Neuron (in vitro differentiated cells): ENCODE results near the gene ITPR1.

ENCODE experiments used
- H2AFZ ChIP-seq: one replicate; pipeline ENCODE4 v1.6.1; 2013; ENCODE audit warnings: low read depth, mild to moderate bottlenecking, inconsistent platforms, low read length, moderate library complexity
- H3K27me3 ChIP-seq: one replicate; pipeline ENCODE4 v1.6.1; 2013; ENCODE audit warnings: low read length; ENCODE audit not compliant: insufficient read depth
- H3K36me3 ChIP-seq: one replicate; pipeline ENCODE4 v1.6.1; 2013; ENCODE audit warnings: low read length; ENCODE audit not compliant: insufficient read depth
- H3K4me1 ChIP-seq: one replicate; pipeline ENCODE4 v1.6.1; 2013; ENCODE audit warnings: low read length; ENCODE audit not compliant: insufficient read depth
- H3K4me3 ChIP-seq: 2 replicates; pipeline ENCODE4 v1.5.1; 2013; ENCODE audit warnings: mild to moderate bottlenecking, low read length, moderate library complexity
- H3K9me3 ChIP-seq: one replicate; pipeline ENCODE4 v1.6.1; 2013; ENCODE audit warnings: low read length

The ITPR1 gene

GRCh38 chr3:4495294-4496086 lies 2.3 kb downstream of the ITPR1 start:
- Histone ChIP-seq H3K9me3 (no peaks in the 10 kb centered on the region), H2AFZ (no peak overlapping the region), H3K27me3 (peaks cover 23% of the 10 kb centered on the region), H3K36me3 (no peaks in the 10 kb centered on the region), H3K4me1 (peaks cover 15% of the 10 kb centered on the region), H3K4me3 (no peak overlapping the region)

- H3K27me3 ChIP-seq = peaks cover 22% of the 10 kb centered on the region
- no peaks in the 10 kb centered on the region for H3K36me3 ChIP-seq
Measured at GRCh38 chr3:4496087-4496452, 2.9 kb downstream of the ITPR1 start.

GRCh38 chr3:4497005-4497692 lies 4.0 kb downstream of the ITPR1 start:
- Histone ChIP-seq H3K9me3 (no peaks in the 10 kb centered on the region), H3K4me3 (no peak overlapping the region), H3K36me3 (no peaks in the 10 kb centered on the region), H3K4me1 (peaks cover 12% of the 10 kb centered on the region), H3K27me3 (peaks cover 19% of the 10 kb centered on the region), H2AFZ (no peak overlapping the region)

More at GRCh38 chr3:4496087-4496452, 2.9 kb downstream of the ITPR1 start:
- no peaks in the 10 kb centered on the region for H3K9me3 ChIP-seq
- no peak overlapping the region for H3K4me3 ChIP-seq
- no peak overlapping the region for H2AFZ ChIP-seq
- H3K4me1 ChIP-seq = peaks cover 15% of the 10 kb centered on the region

GRCh38 chr3:4497843-4498324 lies 4.7 kb downstream of the ITPR1 start:
- H2AFZ ChIP-seq = no peak overlapping the region
- H3K4me1 ChIP-seq = peaks cover 9% of the 10 kb centered on the region
- H3K36me3 ChIP-seq = no peaks in the 10 kb centered on the region
- H3K9me3 ChIP-seq = no peaks in the 10 kb centered on the region
- H3K27me3 ChIP-seq = peaks cover 19% of the 10 kb centered on the region
- no peak overlapping the region for H3K4me3 ChIP-seq

- no peak overlapping the region for H2AFZ ChIP-seq
Measured at GRCh38 chr3:4498446-4498845, 5.3 kb downstream of the ITPR1 start.

GRCh38 chr3:4501437-4501836 lies 8.3 kb downstream of the ITPR1 start:
- no peak overlapping the region for H3K4me3 ChIP-seq
- no peaks in the 10 kb centered on the region for H3K9me3 ChIP-seq
- H3K27me3 ChIP-seq = no peaks in the 10 kb centered on the region
- H3K4me1 ChIP-seq = no peaks in the 10 kb centered on the region
- no peak overlapping the region for H2AFZ ChIP-seq
- no peaks in the 10 kb centered on the region for H3K36me3 ChIP-seq

More at GRCh38 chr3:4498446-4498845, 5.3 kb downstream of the ITPR1 start:
- peaks cover 19% of the 10 kb centered on the region for H3K27me3 ChIP-seq
- no peaks in the 10 kb centered on the region for H3K9me3 ChIP-seq
- peaks cover 8% of the 10 kb centered on the region for H3K4me1 ChIP-seq
- no peaks in the 10 kb centered on the region for H3K36me3 ChIP-seq
- H3K4me3 ChIP-seq = no peak overlapping the region

GRCh38 chr3:4501927-4502326 lies 8.8 kb downstream of the ITPR1 start:
- Histone ChIP-seq H3K9me3 (no peaks in the 10 kb centered on the region), H3K4me1 (no peaks in the 10 kb centered on the region), H3K27me3 (no peaks in the 10 kb centered on the region), H3K36me3 (no peaks in the 10 kb centered on the region), H3K4me3 (no peak overlapping the region), H2AFZ (no peak overlapping the region)

GRCh38 chr3:4503050-4503449 lies 9.9 kb downstream of the ITPR1 start:
- no peaks in the 10 kb centered on the region for H3K36me3 ChIP-seq
- H3K4me1 ChIP-seq = no peaks in the 10 kb centered on the region
- no peak overlapping the region for H3K4me3 ChIP-seq
- no peak overlapping the region for H2AFZ ChIP-seq
- H3K9me3 ChIP-seq = no peaks in the 10 kb centered on the region
- H3K27me3 ChIP-seq = no peaks in the 10 kb centered on the region

- Histone ChIP-seq H3K27me3 (no peaks in the 10 kb centered on the region), H3K4me1 (no peaks in the 10 kb centered on the region), H2AFZ (no peak overlapping the region), H3K4me3 (no peak overlapping the region), H3K36me3 (no peaks in the 10 kb centered on the region), H3K9me3 (no peaks in the 10 kb centered on the region)
Measured at GRCh38 chr3:4504340-4505261, 11.5 kb downstream of the ITPR1 start.

GRCh38 chr3:4505688-4506558 lies 12.8 kb downstream of the ITPR1 start:
- no peaks in the 10 kb centered on the region for H3K4me1 ChIP-seq
- H2AFZ ChIP-seq = no peak overlapping the region
- no peaks in the 10 kb centered on the region for H3K36me3 ChIP-seq
- H3K9me3 ChIP-seq = no peaks in the 10 kb centered on the region
- no peaks in the 10 kb centered on the region for H3K27me3 ChIP-seq
- no peak overlapping the region for H3K4me3 ChIP-seq

- no peaks in the 10 kb centered on the region for H3K4me1 ChIP-seq
- H3K9me3 ChIP-seq = no peaks in the 10 kb centered on the region
- H3K4me3 ChIP-seq = no peak overlapping the region
Measured at GRCh38 chr3:4506559-4507023, 13.4 kb downstream of the ITPR1 start.

GRCh38 chr3:4507024-4507596 lies 14.0 kb downstream of the ITPR1 start:
- Histone ChIP-seq H3K27me3 (no peaks in the 10 kb centered on the region), H3K36me3 (no peaks in the 10 kb centered on the region), H2AFZ (no peak overlapping the region), H3K4me3 (no peak overlapping the region), H3K4me1 (no peaks in the 10 kb centered on the region), H3K9me3 (no peaks in the 10 kb centered on the region)

More at GRCh38 chr3:4506559-4507023, 13.4 kb downstream of the ITPR1 start:
- H3K36me3 ChIP-seq = no peaks in the 10 kb centered on the region
- no peak overlapping the region for H2AFZ ChIP-seq
- no peaks in the 10 kb centered on the region for H3K27me3 ChIP-seq
